ENCODE results near the gene NUCB1. TPM values are rescaled to one million over a fixed set of nuclear protein-coding genes. Genes with fewer than 3 reads are reported as not detected.
A peak's percentile ranks its signal among the peaks of the same experiment; 100 is the strongest.

NUCB1 gene
- total RNA-seq, 2 experiments from 2014 or later = 229 to 236 TPM

DNA sequence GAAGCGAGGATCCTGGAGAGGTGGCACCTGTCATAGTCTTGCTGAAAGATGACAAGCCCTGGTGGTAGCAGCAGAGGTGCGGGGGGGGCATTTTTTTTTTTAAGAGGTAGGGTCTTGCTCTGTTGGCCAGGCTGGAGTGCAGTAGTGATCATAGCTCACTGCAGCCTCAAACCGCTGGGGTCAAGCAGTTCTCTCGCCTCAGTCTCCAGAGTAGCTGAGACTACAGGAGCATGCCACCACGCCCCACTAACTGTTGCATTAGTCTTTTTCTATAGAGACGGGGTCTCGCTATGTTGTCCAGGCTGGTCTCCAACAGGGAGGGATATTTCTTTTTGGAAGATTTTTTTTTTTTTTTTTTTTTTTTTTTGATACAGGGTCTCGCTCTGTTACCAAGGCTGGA, 57.9 kb downstream of the NUCB1 start:
- Mint-ChIP-seq H3K4me1 (ENCODE audit: low read depth) (peaks cover 67% of the 10 kb centered on the region), H3K4me3 (peak overlapping the region; percentile 2), H3K27me3 (ENCODE audit: low read depth) (no peaks in the 10 kb centered on the region), H3K36me3 (ENCODE audit: low read depth) (peaks cover 64% of the 10 kb centered on the region), H3K27ac (peak overlapping the region; percentile 52), H3K9me3 (ENCODE audit: insufficient read depth) (no peaks in the 10 kb centered on the region)
- DNase-seq (no peak), ATAC-seq (no peak)
- POLR2A ChIA-PET = interaction anchor here (1.2 to 1.5 kb wide), 2 partner anchors 58 to 85 kb away, joined by 5 read pairs; partner anchors contain the start of gene NUCB1
- CTCF ChIA-PET = no interaction called here

DNA sequence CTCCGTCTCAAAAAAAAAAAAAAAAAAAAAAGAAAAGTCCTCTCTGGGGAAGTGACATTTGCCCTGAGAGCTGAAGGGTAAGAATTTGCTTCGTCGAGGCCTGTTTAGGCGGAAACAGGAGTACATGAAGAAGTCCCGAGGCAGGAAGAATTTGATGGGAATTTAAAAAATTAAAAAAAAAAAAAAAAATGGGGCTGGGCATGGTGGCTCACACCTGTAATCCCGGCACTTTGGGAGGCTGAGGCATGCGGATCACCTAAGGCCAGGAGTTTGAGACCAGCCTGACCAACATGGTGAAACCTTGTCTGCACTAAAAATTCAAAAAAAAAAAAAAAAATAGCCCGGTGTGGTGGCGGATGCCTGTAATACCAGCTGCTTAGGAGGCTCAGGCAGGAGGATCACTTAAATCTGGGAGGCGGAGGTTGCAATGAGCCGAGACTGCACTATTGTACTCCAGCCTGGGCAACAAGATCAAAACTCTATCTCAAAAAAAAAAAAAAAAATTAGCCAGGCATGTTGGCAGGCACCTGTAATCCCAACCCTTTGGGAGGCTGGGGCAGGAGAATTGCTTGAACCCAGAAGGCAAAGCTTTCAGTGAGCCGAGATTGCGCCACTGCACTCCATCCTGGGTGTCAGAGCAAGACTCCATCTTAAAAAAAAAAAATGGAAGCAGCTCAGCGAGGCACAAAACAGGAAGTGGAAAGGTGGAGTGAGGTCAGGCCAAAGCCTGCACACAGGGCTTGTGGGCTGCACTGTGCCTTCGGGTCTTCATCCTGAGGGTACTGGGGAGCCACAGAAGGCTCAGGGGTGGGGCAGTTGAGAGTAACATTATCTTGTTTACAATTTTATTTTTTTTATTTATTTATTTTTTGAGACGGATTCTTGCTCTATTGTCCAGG, 59.5 kb downstream of the NUCB1 start:
- Mint-ChIP-seq H3K4me3 (peak overlapping the region; percentile 18), H3K27ac (peak overlapping the region; percentile 70), H3K4me1 (ENCODE audit: low read depth) (peaks cover 80% of the 10 kb centered on the region), H3K27me3 (ENCODE audit: low read depth) (no peaks in the 10 kb centered on the region), H3K9me3 (ENCODE audit: insufficient read depth) (no peaks in the 10 kb centered on the region), H3K36me3 (ENCODE audit: low read depth) (peaks cover 62% of the 10 kb centered on the region)
- ChIA-PET POLR2A (interaction anchor here (1.0 to 1.5 kb wide), 2 partner anchors 34 to 59 kb away, joined by 3 to 5 read pairs; partner anchors contain the start of genes GYS1, NUCB1 and RUVBL2), CTCF (no interaction called here)
- DNase-seq = peak; percentile 63
- no peak for ATAC-seq

- no peaks in the 10 kb centered on the region for H3K9me3 Mint-ChIP-seq (ENCODE audit: insufficient read depth)
- peaks cover 62% of the 10 kb centered on the region for H3K36me3 Mint-ChIP-seq (ENCODE audit: low read depth)
- POLR2A ChIA-PET = interaction anchor here (0.6 to 1.6 kb wide), 5 partner anchors 8 to 908 kb away, joined by 3 to 14 read pairs (median 6); partner anchors contain the start of gene PPP1R15A
- H3K4me3 Mint-ChIP-seq = peak overlapping the region; percentile 4
- peak overlapping the region; percentile 96 for H3K27ac Mint-ChIP-seq
- CTCF ChIA-PET = interaction anchor here (1.7 kb wide), 1 partner anchor 9 kb away, joined by 13 read pairs; no protein-coding TSS in a partner anchor
- H3K4me1 Mint-ChIP-seq (ENCODE audit: low read depth) = peaks cover 83% of the 10 kb centered on the region
- no peak for ATAC-seq
- peak; percentile 38 for DNase-seq
- no peaks in the 10 kb centered on the region for H3K27me3 Mint-ChIP-seq (ENCODE audit: low read depth)
These were observed 61.0 kb downstream of the NUCB1 start for GRCh38 chr19:48961051-48961649.

DNA sequence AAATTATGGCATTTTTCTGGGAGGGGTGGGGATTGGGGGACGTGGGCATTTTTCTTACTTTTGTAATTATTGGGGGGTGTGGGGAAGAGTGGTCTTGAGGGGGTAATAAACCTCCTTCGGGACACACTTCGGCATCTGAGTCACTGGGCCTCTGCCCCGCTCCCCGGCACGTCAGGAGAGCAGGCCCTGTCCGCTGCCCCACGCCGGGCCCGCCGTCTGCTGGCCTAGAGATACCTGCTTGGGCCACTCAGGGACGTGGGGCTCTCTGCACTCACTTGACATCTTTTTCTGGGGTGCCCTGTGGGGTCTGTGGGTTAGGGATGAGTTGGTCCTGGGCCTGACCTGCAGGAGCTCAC, 61.5 kb downstream of the NUCB1 start:
- Mint-ChIP-seq H3K4me3 (peak overlapping the region; percentile 96), H3K4me1 (ENCODE audit: low read depth) (peaks cover 84% of the 10 kb centered on the region), H3K36me3 (ENCODE audit: low read depth) (peaks cover 64% of the 10 kb centered on the region), H3K27ac (peak overlapping the region; percentile 96), H3K27me3 (ENCODE audit: low read depth) (no peaks in the 10 kb centered on the region), H3K9me3 (ENCODE audit: insufficient read depth) (no peaks in the 10 kb centered on the region)
- ChIA-PET CTCF (interaction anchor here (0.7 to 1.7 kb wide), 2 partner anchors 9 to 61 kb away, joined by 3 to 13 read pairs; partner anchors contain the start of gene NUCB1), POLR2A (interaction anchor here (0.7 to 1.6 kb wide), 6 partner anchors 9 to 908 kb away, joined by 3 to 15 read pairs (median 8); partner anchors contain the start of genes GYS1, NUCB1, PPP1R15A and RUVBL2)
- DNase-seq (no peak), ATAC-seq (no peak)

GRCh38 chr19:48962029-48962848, 62.1 kb downstream of the NUCB1 start:
- DNase-seq (peak; percentile 78), ATAC-seq (peak; percentile 27)
- CTCF ChIA-PET = interaction anchor here (0.6 to 1.7 kb wide), 4 partner anchors 8 to 62 kb away, joined by 3 to 13 read pairs (median 4); partner anchors contain the start of genes GYS1, NUCB1 and RUVBL2
- peaks cover 64% of the 10 kb centered on the region for H3K36me3 Mint-ChIP-seq (ENCODE audit: low read depth)
- POLR2A ChIA-PET = interaction anchor here (0.7 to 1.6 kb wide), 8 partner anchors 8 to 174 kb away, joined by 3 to 15 read pairs (median 5); partner anchors contain the start of genes BAX, GYS1, NUCB1 and PPP1R15A
- H3K4me1 Mint-ChIP-seq (ENCODE audit: low read depth) = peaks cover 86% of the 10 kb centered on the region
- peak overlapping the region; percentile 96 for H3K4me3 Mint-ChIP-seq
- peak overlapping the region; percentile 96 for H3K27ac Mint-ChIP-seq
- no peaks in the 10 kb centered on the region for H3K9me3 Mint-ChIP-seq (ENCODE audit: insufficient read depth)
- H3K27me3 Mint-ChIP-seq (ENCODE audit: low read depth) = no peaks in the 10 kb centered on the region

GRCh38 chr19:48962849-48963165, 62.7 kb downstream of the NUCB1 start:
- no peaks in the 10 kb centered on the region for H3K27me3 Mint-ChIP-seq (ENCODE audit: low read depth)
- CTCF ChIA-PET = interaction anchor here (1.0 to 1.7 kb wide), 2 partner anchors 8 to 31 kb away, joined by 6 to 13 read pairs; partner anchors contain the start of genes GYS1 and RUVBL2
- peak overlapping the region; percentile 96 for H3K4me3 Mint-ChIP-seq
- POLR2A ChIA-PET = interaction anchor here (0.7 to 1.6 kb wide), 6 partner anchors 8 to 175 kb away, joined by 3 to 14 read pairs (median 5); partner anchors contain the start of genes GYS1, PPP1R15A and RUVBL2
- H3K36me3 Mint-ChIP-seq (ENCODE audit: low read depth) = peaks cover 64% of the 10 kb centered on the region
- ATAC-seq = no peak
- H3K9me3 Mint-ChIP-seq (ENCODE audit: insufficient read depth) = no peaks in the 10 kb centered on the region
- H3K4me1 Mint-ChIP-seq (ENCODE audit: low read depth) = peaks cover 85% of the 10 kb centered on the region
- H3K27ac Mint-ChIP-seq = peak overlapping the region; percentile 96
- DNase-seq = no peak

- DNase-seq (peak; percentile 78), ATAC-seq (no peak)
- Mint-ChIP-seq H3K36me3 (ENCODE audit: low read depth) (peaks cover 62% of the 10 kb centered on the region), H3K27me3 (ENCODE audit: low read depth) (no peaks in the 10 kb centered on the region), H3K4me1 (ENCODE audit: low read depth) (peaks cover 83% of the 10 kb centered on the region), H3K27ac (peak overlapping the region; percentile 96), H3K4me3 (peak overlapping the region; percentile 96), H3K9me3 (ENCODE audit: insufficient read depth) (no peaks in the 10 kb centered on the region)
- ChIA-PET CTCF (interaction anchor here (1.0 to 1.6 kb wide), 5 partner anchors 30 to 176 kb away, joined by 3 to 6 read pairs (median 3); partner anchors contain the start of genes GYS1, NUCB1 and RUVBL2), POLR2A (interaction anchor here (0.8 to 5.4 kb wide), 9 partner anchors 9 to 1412 kb away, joined by 3 to 54 read pairs (median 4); partner anchors contain the start of genes BAX, NUCB1 and PPP1R15A)
These were observed 63.5 kb downstream of the NUCB1 start for GRCh38 chr19:48963371-48964204.

DNA sequence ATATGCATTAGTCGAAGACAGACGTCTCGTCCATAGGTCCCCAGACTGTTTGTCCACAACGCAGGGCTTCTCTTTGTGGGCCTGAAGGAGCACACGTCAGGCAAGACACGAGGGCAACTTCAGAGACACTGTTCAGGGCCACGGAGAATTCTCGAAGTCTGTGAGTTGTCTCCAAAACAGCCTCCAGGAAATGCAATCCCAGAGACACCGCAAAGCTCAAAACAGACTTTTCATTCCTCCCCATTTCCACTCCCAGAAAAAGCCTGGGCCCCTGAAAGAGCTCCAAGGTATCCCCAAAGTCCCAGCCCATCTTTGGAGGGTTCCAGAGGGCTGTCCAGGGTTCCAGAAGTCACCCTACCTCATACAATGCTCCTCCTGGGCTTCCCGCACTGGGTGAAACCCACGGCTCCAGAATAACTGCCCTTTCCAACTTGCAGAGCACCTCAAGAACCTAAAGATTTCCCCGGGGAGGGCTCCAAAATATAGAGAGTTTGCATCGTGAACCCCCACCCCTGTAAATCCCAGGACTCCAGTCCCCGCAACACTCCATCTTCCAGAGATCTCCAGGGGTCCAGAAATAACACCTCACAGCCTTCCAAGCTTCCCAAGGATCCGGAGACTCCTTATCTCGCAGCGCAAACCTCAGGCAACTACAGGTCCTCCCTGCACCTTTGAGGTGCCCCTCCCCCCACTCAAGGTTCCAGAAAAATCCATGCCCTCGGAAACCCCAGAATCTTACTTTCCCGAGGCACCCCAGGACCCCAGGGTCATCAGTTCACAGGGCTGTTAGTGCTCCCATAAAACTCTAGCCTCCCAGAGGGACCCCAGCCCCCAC, 64.3 kb downstream of the NUCB1 start:
- Mint-ChIP-seq H3K36me3 (ENCODE audit: low read depth) (peaks cover 60% of the 10 kb centered on the region), H3K4me1 (ENCODE audit: low read depth) (peaks cover 77% of the 10 kb centered on the region), H3K4me3 (peak overlapping the region; percentile 96), H3K27ac (peak overlapping the region; percentile 96), H3K27me3 (ENCODE audit: low read depth) (no peaks in the 10 kb centered on the region), H3K9me3 (ENCODE audit: insufficient read depth) (no peaks in the 10 kb centered on the region)
- DNase-seq = no peak
- ChIA-PET POLR2A (interaction anchor here (0.6 to 5.4 kb wide), 12 partner anchors 10 to 1411 kb away, joined by 3 to 54 read pairs (median 4); partner anchors contain the start of genes BAX, NUCB1 and PPP1R15A), CTCF (interaction anchor here (1.0 to 3.8 kb wide), 6 partner anchors 28 to 177 kb away, joined by 3 to 23 read pairs (median 3); partner anchors contain the start of genes GYS1, NUCB1 and RUVBL2)
- no peak for ATAC-seq

- Mint-ChIP-seq H3K9me3 (ENCODE audit: insufficient read depth) (no peaks in the 10 kb centered on the region), H3K36me3 (ENCODE audit: low read depth) (peaks cover 60% of the 10 kb centered on the region), H3K4me3 (peak within 1 kb of the TSS; percentile 96), H3K27ac (peak within 1 kb of the TSS; percentile 96), H3K27me3 (ENCODE audit: low read depth) (no peaks in the 10 kb centered on the region), H3K4me1 (ENCODE audit: low read depth) (peaks cover 73% of the 10 kb centered on the region)
- CTCF ChIA-PET = interaction anchor here (2.1 to 3.8 kb wide), 2 partner anchors 28 to 170 kb away, joined by 7 to 23 read pairs; partner anchors contain the start of genes GYS1 and RUVBL2
- POLR2A ChIA-PET = interaction anchor here (0.7 to 5.4 kb wide), 6 partner anchors 8 to 91 kb away, joined by 3 to 54 read pairs (median 6); partner anchors contain the start of genes BAX, NUCB1 and PPP1R15A
- ATAC-seq = peak; percentile 72
- peak; percentile 94 for DNase-seq
These were observed 65.1 kb downstream of the NUCB1 start, which contains the start of gene FTL for GRCh38 chr19:48965040-48965805. Gene FTL (plus strand): TSS chr19:48965309. CDS start chr19:48965508, 199 bp downstream.

Measured in activated CD8-positive, alpha-beta T cell treated with anti-CD3 and anti-CD28 coated beads, Interleukin-2, amount 10 ng/mL, durations not matched to agents 7 days and 5 days (primary cell).